B cell (primary cell): ENCODE results near the gene RUFY4. TPM values are rescaled to one million over a fixed set of nuclear protein-coding genes. Genes with fewer than 3 reads are reported as not detected.

Experiments
- ATAC-seq: fragments of 200-7000 bp; cut with Tn5 transposase; one replicate; pipeline ENCODE4 v1.10.0; 2021; ENCODE audit warnings: low read depth, mild to moderate bottlenecking, moderate number of reproducible peaks, moderate library complexity
- CTCF ChIA-PET: fragments of 350-600 bp; sonication (Branson Sonifier 250); formaldehyde crosslinking; loops from one replicate; lab custom pipeline; 2021; ENCODE audit warnings: antibody characterized with exemption, inconsistent platforms; lab: Charles Lee
- POLR2A ChIA-PET: fragments of 350-600 bp; sonication (Branson Sonifier 250); formaldehyde crosslinking; loops from one replicate; lab custom pipeline; 2021; ENCODE audit warnings: antibody characterized with exemption; lab: Charles Lee
- DNase-seq: peaks from one replicate; pipeline ENCODE4 v3.0.0; 2013
- H2AFZ ChIP-seq: 2 replicates; pipeline ENCODE4 v1.6.1; 2012; ENCODE audit warnings: mild to moderate bottlenecking, low read depth, low read length; ENCODE audit not compliant: insufficient read depth, poor library complexity, severe bottlenecking
- H3K27ac ChIP-seq, 2 donors: 1 replicate in 1 of 2; 2 replicates in 1 of 2; pipeline ENCODE4 v1.5.1; 2012 to 2013; ENCODE audit warnings: low read length in 2 of 2, mild to moderate bottlenecking in 2 of 2, moderate library complexity in 1 of 2
- H3K27me3 ChIP-seq, 4 experiments: fragments of 200-600 bp in 1 of 4; sonication (generic) in 1 of 4; replicated peaks in 1 of 4; 1 replicate in 2 of 4; 2 replicates in 2 of 4; pipeline versions ENCODE4 v1.6.1 to v1.7.0; 2013 to 2016; ENCODE audit warnings: low read length in 3 of 4, mild to moderate bottlenecking in 2 of 4, mixed read lengths in 1 of 4, moderate library complexity in 1 of 4; ENCODE audit not compliant: insufficient read depth in 4 of 4, control insufficient read depth in 3 of 4; ENCODE audit errors: control extremely low read depth in 1 of 4
- H3K36me3 ChIP-seq, 2 experiments: replicated peaks in 1 of 2; 1 replicate in 1 of 2; 2 replicates in 1 of 2; pipeline versions ENCODE4 v1.6.1 to v1.7.1; 2013; ENCODE audit warnings: low read length in 1 of 2; ENCODE audit not compliant: insufficient read depth in 2 of 2, control insufficient read depth in 1 of 2; ENCODE audit errors: control extremely low read depth in 1 of 2, extremely low read depth in 1 of 2
- H3K4me1 ChIP-seq, 2 donors: fragments of 200-600 bp in 1 of 2; sonication (generic) in 1 of 2; 1 replicate in 1 of 2; 2 replicates in 1 of 2; pipeline versions ENCODE4 v1.5.1 to v1.6.1; 2013 to 2017; ENCODE audit warnings: low read length in 2 of 2; ENCODE audit not compliant: control insufficient read depth in 2 of 2, insufficient read depth in 2 of 2
- H3K4me2 ChIP-seq: replicated peaks from 2 replicates; pipeline ENCODE3; 2012; ENCODE audit warnings: mild to moderate bottlenecking, low read depth, low read length; ENCODE audit not compliant: poor library complexity, severe bottlenecking
- H3K4me3 ChIP-seq, 5 experiments: fragments of 200-600 bp in 1 of 5; sonication (generic) in 1 of 5; 1 replicate in 3 of 5; 2 replicates in 2 of 5; pipeline versions ENCODE4 v1.5.1 to v1.7.0; 2011 to 2016; ENCODE audit warnings: low read length in 4 of 5, mild to moderate bottlenecking in 4 of 5, low read depth in 2 of 5, control low read depth in 1 of 5, moderate library complexity in 1 of 5; ENCODE audit not compliant: insufficient read depth in 1 of 5; ENCODE audit errors: control extremely low read depth in 1 of 5, extremely low read depth in 1 of 5
- H3K79me2 ChIP-seq: fragments of 200-600 bp; sonication (generic); one replicate; pipeline ENCODE4 v1.6.0; 2016; ENCODE audit warnings: low read length; ENCODE audit not compliant: control insufficient read depth, insufficient read depth
- H3K9ac ChIP-seq: fragments of 200-600 bp; sonication (generic); 2 replicates; pipeline ENCODE4 v1.6.1; 2017; ENCODE audit warnings: mild to moderate bottlenecking, low read length, moderate library complexity
- H3K9me3 ChIP-seq, 3 donors: one replicate each; pipeline versions ENCODE4 v1.6.1 to v1.7.1; 2013; ENCODE audit warnings: low read length in 2 of 3; ENCODE audit not compliant: control insufficient read depth in 2 of 3, insufficient read depth in 1 of 3; ENCODE audit errors: control extremely low read depth in 1 of 3
- H4K20me1 ChIP-seq: 2 replicates; pipeline ENCODE4 v1.6.0; 2012; ENCODE audit warnings: mild to moderate bottlenecking, low read length; ENCODE audit not compliant: insufficient read depth, control insufficient read depth, poor library complexity, severe bottlenecking
- H3K27ac Mint-ChIP-seq: one replicate; pipeline ENCODE4 v1.8.0; 2021; ENCODE audit warnings: mixed read lengths
- H3K27me3 Mint-ChIP-seq: one replicate; pipeline ENCODE4 v1.8.0; 2021; ENCODE audit warnings: mixed read lengths
- H3K4me1 Mint-ChIP-seq: one replicate; pipeline ENCODE4 v1.8.0; 2021; ENCODE audit warnings: mixed read lengths
- H3K4me3 Mint-ChIP-seq: one replicate; pipeline ENCODE4 v1.8.0; 2021; ENCODE audit warnings: mixed read lengths
- H3K9me3 Mint-ChIP-seq: one replicate; pipeline ENCODE4 v1.8.0; 2022; ENCODE audit warnings: mixed read lengths; ENCODE audit not compliant: insufficient read depth
- EZH2 ChIP-seq: IDR thresholded peaks from 2 replicates; pipeline ENCODE4 v1.6.1; 2012; ENCODE audit warnings: borderline replicate concordance, low read depth, mild to moderate bottlenecking, moderate library complexity, low read length; ENCODE audit not compliant: insufficient read depth, poor library complexity, severe bottlenecking
- WGBS: methylation state at CpG from one replicate; pipeline ENCODE4 v1.1.5; 2013; ENCODE audit warnings: missing lambda C conversion rate; ENCODE audit not compliant: insufficient coverage; 5-methylcytosine and 5-hydroxymethylcytosine counted together
- intact Hi-C: fragments of 100-400 bp; cut with micrococcal nuclease; formaldehyde crosslinking; loops from one replicate; pipeline ENCODE4 v1.10.0; 2022
- polyA plus RNA-seq: library from polyadenylated mRNA; depleted of rRNA; stranded (reverse); fragments of >200 nt; gene quantifications from 2 replicates; pipeline ENCODE4 v1.2.3, GENCODE V29; 2012
- total RNA-seq, 2 donors: library from RNA; stranded (reverse); fragments of 120-200 nt in 1 of 2; gene quantifications; 1 replicate in 1 of 2; 2 replicates in 1 of 2; pipeline versions ENCODE4 v1.2.3 to v1.2.4, GENCODE V29; 2013 to 2022
- TF ChIP-seq, protein P1 (sequence below): fragments of 200-600 bp; IDR thresholded peaks from one replicate; pipeline ENCODE4 v1.8.0; 2022; ENCODE audit warnings: antibody characterized with exemption, mild to moderate bottlenecking

Gene RUFY4
- total and polyA plus RNA-seq, 2 donors (not counting 1 experiment from before 2014, with no cell fraction given): 0.34 TPM; not detected in 1

DNA sequence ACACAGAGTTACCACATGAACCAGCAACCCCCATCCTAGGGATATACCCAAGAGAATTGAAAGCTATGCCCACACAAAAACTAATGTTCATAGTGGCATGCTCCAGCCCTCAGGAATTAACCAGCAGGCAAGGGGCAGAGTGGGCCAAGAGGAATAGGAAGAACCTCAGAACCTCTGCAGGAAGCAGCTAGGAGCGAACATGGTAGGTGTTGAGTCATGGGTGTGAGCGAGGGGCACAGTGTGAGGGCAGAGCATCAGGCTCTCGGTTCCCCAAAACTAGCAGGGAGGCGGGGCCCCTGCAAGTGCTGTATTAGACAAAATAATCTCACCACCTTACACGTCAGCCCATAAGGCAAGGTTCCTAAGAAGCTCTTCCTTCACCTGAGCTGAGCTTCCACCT is 5.6 kb upstream of the RUFY4 start:
- ATAC-seq (peak; percentile 78), DNase-seq (peak; percentile 61)
- no peaks in the 10 kb centered on the region for H3K9me3 ChIP-seq
- Mint-ChIP-seq H3K4me3 (no peak overlapping the region), H3K27me3 (peaks cover 34% of the 10 kb centered on the region), H3K9me3 (no peaks in the 10 kb centered on the region), H3K27ac (no peak overlapping the region), H3K4me1 (peaks cover 11% of the 10 kb centered on the region)
- peaks cover 0 to 15% (median 4%) of the 10 kb centered on the region in 4 experiments for H3K27me3 ChIP-seq
- WGBS: 33% methylated on average over 2 of the region's 5 CpGs
- TF ChIP-seq, protein P1, sequence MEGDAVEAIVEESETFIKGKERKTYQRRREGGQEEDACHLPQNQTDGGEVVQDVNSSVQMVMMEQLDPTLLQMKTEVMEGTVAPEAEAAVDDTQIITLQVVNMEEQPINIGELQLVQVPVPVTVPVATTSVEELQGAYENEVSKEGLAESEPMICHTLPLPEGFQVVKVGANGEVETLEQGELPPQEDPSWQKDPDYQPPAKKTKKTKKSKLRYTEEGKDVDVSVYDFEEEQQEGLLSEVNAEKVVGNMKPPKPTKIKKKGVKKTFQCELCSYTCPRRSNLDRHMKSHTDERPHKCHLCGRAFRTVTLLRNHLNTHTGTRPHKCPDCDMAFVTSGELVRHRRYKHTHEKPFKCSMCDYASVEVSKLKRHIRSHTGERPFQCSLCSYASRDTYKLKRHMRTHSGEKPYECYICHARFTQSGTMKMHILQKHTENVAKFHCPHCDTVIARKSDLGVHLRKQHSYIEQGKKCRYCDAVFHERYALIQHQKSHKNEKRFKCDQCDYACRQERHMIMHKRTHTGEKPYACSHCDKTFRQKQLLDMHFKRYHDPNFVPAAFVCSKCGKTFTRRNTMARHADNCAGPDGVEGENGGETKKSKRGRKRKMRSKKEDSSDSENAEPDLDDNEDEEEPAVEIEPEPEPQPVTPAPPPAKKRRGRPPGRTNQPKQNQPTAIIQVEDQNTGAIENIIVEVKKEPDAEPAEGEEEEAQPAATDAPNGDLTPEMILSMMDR: no peak
- TF ChIP-seq EZH2: no peak
- H4K20me1 ChIP-seq: no peaks in the 10 kb centered on the region
- H3K4me1 ChIP-seq: peaks cover 5 to 14% of the 10 kb centered on the region in 2 donors
- H3K9ac ChIP-seq: no peak overlapping the region
- H3K36me3 ChIP-seq: no peaks in the 10 kb centered on the region
- ChIA-PET CTCF (interaction anchor here (1.2 kb wide), 1 partner anchor 275 kb away, joined by 3 read pairs; no protein-coding TSS in a partner anchor), POLR2A (no interaction called here)
- no peak overlapping the region for H2AFZ ChIP-seq
- no peak overlapping the region for H3K4me3 ChIP-seq
- H3K79me2 ChIP-seq: no peaks in the 10 kb centered on the region
- no peak overlapping the region for H3K27ac ChIP-seq
- no peak overlapping the region for H3K4me2 ChIP-seq
- intact Hi-C loops: no loop called here

DNA sequence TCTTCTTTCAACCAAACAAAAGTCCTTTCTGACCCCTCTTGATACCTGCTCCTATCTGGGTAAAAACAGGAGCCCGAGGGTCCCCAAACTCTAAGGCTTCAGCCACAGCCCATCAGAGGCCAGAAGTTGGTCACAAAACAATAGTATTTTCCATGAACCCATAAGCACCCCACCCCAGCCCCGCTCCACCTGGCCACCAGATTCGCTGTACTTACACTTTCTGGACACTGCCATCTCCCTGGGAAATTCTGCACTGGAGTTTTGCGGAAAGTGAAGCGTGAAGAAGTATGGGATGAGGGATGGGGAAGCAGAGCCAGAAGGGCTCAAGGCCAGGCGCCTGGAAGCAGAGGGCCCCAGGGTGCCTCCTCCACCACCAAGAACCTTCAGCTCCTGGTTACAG is 5.2 kb upstream of the RUFY4 start:
- peaks cover 0 to 17% (median 2%) of the 10 kb centered on the region in 4 experiments for H3K27me3 ChIP-seq
- no peaks in the 10 kb centered on the region for H3K36me3 ChIP-seq
- 94% methylated on average over 2 of the region's 6 CpGs for WGBS
- no peak overlapping the region for H3K27ac Mint-ChIP-seq
- no peak overlapping the region for H3K9ac ChIP-seq
- POLR2A ChIA-PET: no interaction called here
- H3K4me3 ChIP-seq: no peak overlapping the region
- H2AFZ ChIP-seq: no peak overlapping the region
- TF ChIP-seq, protein P1: no peak
- no peak for TF ChIP-seq EZH2
- no peaks in the 10 kb centered on the region for H4K20me1 ChIP-seq
- intact Hi-C loops: no loop called here
- H3K79me2 ChIP-seq: no peaks in the 10 kb centered on the region
- CTCF ChIA-PET: interaction anchor here (1.2 kb wide), 1 partner anchor 275 kb away, joined by 3 read pairs; no protein-coding TSS in a partner anchor
- H3K4me3 Mint-ChIP-seq: no peak overlapping the region
- H3K4me1 Mint-ChIP-seq: peaks cover 14% of the 10 kb centered on the region
- no peak for ATAC-seq
- H3K9me3 Mint-ChIP-seq: no peaks in the 10 kb centered on the region
- DNase-seq: no peak
- H3K27me3 Mint-ChIP-seq: peaks cover 35% of the 10 kb centered on the region
- H3K9me3 ChIP-seq: no peaks in the 10 kb centered on the region
- no peak overlapping the region for H3K27ac ChIP-seq
- H3K4me1 ChIP-seq: peaks cover 7 to 17% of the 10 kb centered on the region in 2 donors
- no peak overlapping the region for H3K4me2 ChIP-seq
